Progenitor cell of endocrine pancreas (in vitro differentiated cells): ENCODE measurements around the gene CEACAM4. TPM values are rescaled to one million over a fixed set of nuclear protein-coding genes. Genes with fewer than 3 reads are reported as not detected.

Experiments
- DNase-seq: peaks from one replicate; pipeline ENCODE4 v3.0.0; 2021; ENCODE audit warnings: low spot score; ENCODE audit not compliant: unreplicated experiment
- H3K27ac Mint-ChIP-seq: 2 replicates; pipeline ENCODE4 v1.8.0; 2021; ENCODE audit warnings: mild to moderate bottlenecking, moderate library complexity, mixed read lengths
- H3K27me3 Mint-ChIP-seq: 2 replicates; pipeline ENCODE4 v1.8.0; 2021; ENCODE audit warnings: mixed read lengths
- H3K36me3 Mint-ChIP-seq: 2 replicates; pipeline ENCODE4 v1.8.0; 2022; ENCODE audit warnings: mixed read lengths; ENCODE audit not compliant: insufficient read depth
- H3K4me1 Mint-ChIP-seq: 2 replicates; pipeline ENCODE4 v1.8.0; 2021; ENCODE audit warnings: low read depth, mixed read lengths
- H3K4me3 Mint-ChIP-seq: 2 replicates; pipeline ENCODE4 v1.8.0; 2021; ENCODE audit warnings: low read depth, mild to moderate bottlenecking, moderate library complexity, mixed read lengths
- H3K9me3 Mint-ChIP-seq: 2 replicates; pipeline ENCODE4 v1.8.0; 2021; ENCODE audit warnings: low read depth, mixed read lengths
- CTCF ChIP-seq: fragments of 200-600 bp; sonication (generic); IDR thresholded peaks from one replicate; pipeline ENCODE4 v1.5.0; 2021; ENCODE audit warnings: antibody characterized with exemption, mild to moderate bottlenecking; ENCODE audit not compliant: unreplicated experiment
- total RNA-seq: library from RNA; stranded (reverse); gene quantifications from 2 replicates; pipeline ENCODE4 v1.2.1, GENCODE V29; 2021

The CEACAM4 gene
- total RNA-seq, 1 donor from 2014 or later = not detected

- no peak for TF ChIP-seq CTCF
- Mint-ChIP-seq H3K4me3 (no peak overlapping the region), H3K4me1 (no peaks in the 10 kb centered on the region), H3K9me3 (peaks cover 37% of the 10 kb centered on the region), H3K27me3 (no peaks in the 10 kb centered on the region), H3K27ac (no peak overlapping the region), H3K36me3 (no peaks in the 10 kb centered on the region)
- DNase-seq = no peak
Measured at GRCh38 chr19:41577833-41578232, 49.0 kb downstream of the CEACAM4 start.

GRCh38 chr19:41577144-41577830, 49.6 kb downstream of the CEACAM4 start:
- Mint-ChIP-seq H3K4me3 (no peak overlapping the region), H3K4me1 (no peaks in the 10 kb centered on the region), H3K36me3 (no peaks in the 10 kb centered on the region), H3K27ac (no peak overlapping the region), H3K27me3 (no peaks in the 10 kb centered on the region), H3K9me3 (peaks cover 35% of the 10 kb centered on the region)
- TF ChIP-seq CTCF = no peak
- DNase-seq = no peak

GRCh38 chr19:41575998-41576397, 50.9 kb downstream of the CEACAM4 start, which contains the start of gene CEACAM21:
Gene CEACAM21 (plus strand): TSS chr19:41576166. CDS start chr19:41576275, 109 bp downstream.
- DNase-seq = no peak
- TF ChIP-seq CTCF = no peak
- H3K27me3 Mint-ChIP-seq = peaks cover 8% of the 10 kb centered on the region
- no peak within 1 kb of the TSS for H3K27ac Mint-ChIP-seq
- H3K4me1 Mint-ChIP-seq = no peaks in the 10 kb centered on the region
- H3K36me3 Mint-ChIP-seq = no peaks in the 10 kb centered on the region
- H3K4me3 Mint-ChIP-seq = no peak within 1 kb of the TSS
- H3K9me3 Mint-ChIP-seq = peaks cover 23% of the 10 kb centered on the region

GRCh38 chr19:41570639-41571112, 56.2 kb downstream of the CEACAM4 start:
- peaks cover 31% of the 10 kb centered on the region for H3K27me3 Mint-ChIP-seq
- TF ChIP-seq CTCF = peak; percentile 77
- no peaks in the 10 kb centered on the region for H3K36me3 Mint-ChIP-seq
- DNase-seq = peak; percentile 50
- no peak overlapping the region for H3K27ac Mint-ChIP-seq
- no peak overlapping the region for H3K4me3 Mint-ChIP-seq
- no peaks in the 10 kb centered on the region for H3K4me1 Mint-ChIP-seq
- peaks cover 4% of the 10 kb centered on the region for H3K9me3 Mint-ChIP-seq

- Mint-ChIP-seq H3K4me3 (no peak overlapping the region), H3K27me3 (peaks cover 34% of the 10 kb centered on the region), H3K27ac (no peak overlapping the region), H3K9me3 (peaks cover 4% of the 10 kb centered on the region), H3K36me3 (no peaks in the 10 kb centered on the region), H3K4me1 (no peaks in the 10 kb centered on the region)
- TF ChIP-seq CTCF = no peak
- DNase-seq = no peak
Measured at GRCh38 chr19:41570179-41570578, 56.7 kb downstream of the CEACAM4 start.
